Ovary (tissue), 3 donors: ENCODE measurements around the gene ANKRD33.

Source experiments
- CTCF ChIP-seq, 3 donors: fragments of 450-650 bp in 2 of 3; fragments of 200-600 bp in 1 of 3; IDR thresholded peaks; one replicate each; pipeline versions ENCODE4 v1.5.1 to v1.8.0; 2016 to 2022; ENCODE audit warnings: antibody characterized with exemption in 3 of 3, mild to moderate bottlenecking in 1 of 3
- POLR2A ChIP-seq: fragments of 450-650 bp; IDR thresholded peaks from one replicate; pipeline ENCODE4 v1.6.1; 2017; ENCODE audit warnings: antibody characterized with exemption, mild to moderate bottlenecking, moderate library complexity
- donor health status: DM: no; HTN: no; CAD: no.

- TF ChIP-seq CTCF (IDR thresholded peaks at IDR 0.05) = no peak
- no peak for TF ChIP-seq POLR2A
Observed at GRCh38 chr12:51941011-51941581, 53.2 kb downstream of the ANKRD33 start.
